ENCODE data around the gene HOXB2. TPM values are rescaled to one million over a fixed set of nuclear protein-coding genes. Genes with fewer than 3 reads are reported as not detected.
A peak's percentile ranks its signal among the peaks of the same experiment; 100 is the strongest.

Gene HOXB2
- total and polyA plus RNA-seq, 9 of the 15 experiments (the other 6 are each of a cell fraction or from before 2014, with no cell fraction given), result 2.1 to 97.7 (median 21.2) TPM

- TF ChIP-seq AFF1 (IDR thresholded peaks at IDR 0.05; ENCODE audit: low read depth in 1 of 2, partially characterized antibody in 2 of 2) (peak in 1 of 2 experiments; percentile 37), CGGBP1 (CRISPR knock-in tag; IDR thresholded peaks at IDR 0.05) (no peak)
These were observed 11.9 kb upstream of the HOXB2 start (continued) for GRCh38 chr17:48556576-48557401.

GRCh38 chr17:48556229-48556575 lies 11.3 kb upstream of the HOXB2 start:
- no peaks in the 10 kb centered on the region for H3K9me3 ChIP-seq (replicated peaks; ENCODE audit: control insufficient read depth, insufficient read depth, low read depth, low read length)
- ChIA-PET CTCF (ENCODE audit: low intra/inter-chr PET ratio) (no interaction called here), POLR2A (interaction anchor here (0.7 to 3.4 kb wide), 4 partner anchors 10 to 1266 kb away, joined by 3 to 21 read pairs (median 9); no protein-coding TSS in a partner anchor)
- in situ Hi-C loops (cut with MboI), result no loop called here
- H3K27ac ChIP-seq (ENCODE audit: extremely low read depth, low read depth, low read length), result peak overlapping the region; percentile 93
- H3K27me3 ChIP-seq (ENCODE audit: control insufficient read depth in 2 of 2, insufficient read depth in 2 of 2, low read length in 2 of 2), result no peaks in the 10 kb centered on the region
- no peak for DNase-seq (ENCODE audit: extremely low read depth in 1 of 4, low spot score in 3 of 4)
- H3K4me1 ChIP-seq (replicated peaks in 1 of 2; ENCODE audit: control insufficient read depth in 2 of 2, insufficient read depth in 2 of 2, low read length in 2 of 2), result peaks cover 47 to 54% of the 10 kb centered on the region in 2 experiments
- WGBS (ENCODE audit: insufficient coverage, low coverage, missing lambda C conversion rate), result 15% methylated on average over 5 of the region's 5 CpGs
- H3K4me3 ChIP-seq, result no peak overlapping the region; the same call in 1 of the 2 replicates
- H3K4me2 ChIP-seq (ENCODE audit: insufficient read depth, low read length), result 0 out of 2 replicates have a peak overlapping the region, but pooled peaks have one; percentile 79
- intact Hi-C loops (cut with micrococcal nuclease), result no loop called here
- BruUV-seq (replicated peaks), result no TSS peak
- H3K36me3 ChIP-seq (ENCODE audit: control insufficient read depth, insufficient read depth, low read length), result peaks cover 70% of the 10 kb centered on the region; the same call in 2 of the 3 replicates
- H3K9ac ChIP-seq (ENCODE audit: insufficient read depth in 1 of 2, low read depth in 2 of 2, low read length in 2 of 2), result peak overlapping the region; percentile 18 to 57; a peak in 3 of 4 replicates
- H3K79me2 ChIP-seq (ENCODE audit: control insufficient read depth, insufficient read depth, low read length), result peaks cover 51% of the 10 kb centered on the region
- peak; percentile 18 for ATAC-seq
- H3K9me1 ChIP-seq (ENCODE audit: control insufficient read depth, insufficient read depth, low read length), result no peaks in the 10 kb centered on the region
- no peak overlapping the region for H2AFZ ChIP-seq (ENCODE audit: low read depth, low read length)
- no peak for FAIRE-seq
- H4K20me1 ChIP-seq (replicated peaks; ENCODE audit: control insufficient read depth, insufficient read depth, low read length), result no peaks in the 10 kb centered on the region
- no peak for TF ChIP-seq EGR1 (conservative IDR thresholded peaks at IDR 0.05)
- TF ChIP-seq POLR2B (IDR thresholded peaks at IDR 0.05; ENCODE audit: low read depth, partially characterized antibody), result no peak
- TF ChIP-seq E4F1 (CRISPR knock-in tag; IDR thresholded peaks at IDR 0.05; ENCODE audit: borderline replicate concordance), result no peak
- TF ChIP-seq PPARD (CRISPR knock-in tag; IDR thresholded peaks at IDR 0.05), result no peak
- no peak for TF ChIP-seq RAD21 (CRISPR knock-in tag; conservative IDR thresholded peaks at IDR 0.05 in 1 of 2, IDR thresholded peaks at IDR 0.05 in 1 of 2)
- 0 out of 2 replicates have a peak, but pooled peaks have one; percentile 4 for TF ChIP-seq POLR2A (conservative IDR thresholded peaks at IDR 0.05)
- no peak for TF ChIP-seq SRSF3 (IDR thresholded peaks at IDR 0.05; ENCODE audit: insufficient read depth, low read length)
- no peak for TF ChIP-seq ZNF384 (IDR thresholded peaks at IDR 0.05; ENCODE audit: low read depth, low read length)
- TF ChIP-seq CGGBP1 (CRISPR knock-in tag; IDR thresholded peaks at IDR 0.05), result no peak
- no peak for TF ChIP-seq U2AF2 (optimal IDR thresholded peaks at IDR 0.05; ENCODE audit: low read depth, low read length)
- TF ChIP-seq SNIP1 (IDR thresholded peaks at IDR 0.05; ENCODE audit: low read depth), result no peak
